Stimulated activated naive CD4-positive, alpha-beta T cell (primary cell): Measurements from ENCODE around the gene TTC7B.

Source experiments
- DNase-seq, 6 experiments: peaks; one replicate each; lab custom pipeline; 2025; lab: John Stamatoyannopoulos, UW

TTC7B gene

DNA sequence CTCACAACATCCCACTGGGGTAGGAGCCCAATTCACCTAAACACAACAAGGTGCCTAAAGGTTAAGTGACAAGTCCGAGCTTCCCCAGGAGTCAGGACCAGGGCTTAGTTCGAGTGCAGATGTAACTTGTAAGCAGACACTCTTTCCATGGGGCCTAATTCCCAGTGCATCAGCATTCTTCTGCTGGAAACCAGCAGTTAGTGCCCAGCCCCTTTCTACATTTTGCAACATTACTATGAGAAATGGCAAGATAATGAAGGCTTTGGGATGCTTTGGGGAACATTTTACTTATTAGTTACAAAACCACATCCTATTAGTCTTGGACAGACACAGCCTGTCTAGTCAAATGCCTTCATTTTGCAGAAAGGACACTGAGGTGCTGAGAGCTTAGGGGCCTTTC is 239.6 kb downstream of the TTC7B start:
- no peak for DNase-seq

DNA sequence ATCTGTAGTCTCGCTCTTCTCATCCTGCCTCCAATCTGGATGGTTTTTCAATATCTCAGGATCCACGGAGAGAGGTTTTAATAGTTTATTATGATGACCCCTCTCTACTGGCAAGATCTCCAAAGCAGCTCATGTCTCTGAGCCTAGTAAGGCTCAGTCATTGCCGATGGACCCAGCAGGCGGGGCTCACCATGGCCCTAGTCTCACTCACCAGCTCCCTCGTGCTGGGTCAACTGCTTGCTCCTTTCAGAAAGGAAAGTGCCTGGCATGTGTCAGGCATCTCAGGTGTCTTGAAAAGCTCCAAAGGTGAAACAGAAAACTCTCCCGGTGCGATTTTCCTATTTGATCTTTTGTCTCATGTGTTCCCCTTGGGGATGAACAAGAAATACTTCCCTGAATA is 240.4 kb downstream of the TTC7B start:
- no peak for DNase-seq

DNA sequence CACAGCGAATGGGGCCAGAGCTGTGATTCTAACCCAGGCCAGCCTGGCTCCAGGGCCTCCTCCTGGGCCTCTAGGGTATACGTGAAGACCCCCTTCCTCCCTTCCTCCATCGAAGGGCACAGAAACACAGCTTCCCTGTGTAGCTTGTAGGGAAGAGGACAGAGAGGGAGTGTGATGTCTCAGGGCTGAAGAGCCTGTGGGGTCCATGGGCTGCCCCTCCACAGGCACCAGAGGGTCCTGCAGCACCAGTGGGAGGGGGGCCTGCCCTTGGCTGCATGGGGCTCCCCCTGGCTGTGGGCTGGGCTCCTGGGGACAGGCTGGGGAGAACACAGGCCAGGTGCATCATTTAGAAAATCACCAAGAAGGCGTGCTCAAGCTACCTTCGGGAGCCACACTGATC is 240.9 kb downstream of the TTC7B start:
- DNase-seq = no peak

DNA sequence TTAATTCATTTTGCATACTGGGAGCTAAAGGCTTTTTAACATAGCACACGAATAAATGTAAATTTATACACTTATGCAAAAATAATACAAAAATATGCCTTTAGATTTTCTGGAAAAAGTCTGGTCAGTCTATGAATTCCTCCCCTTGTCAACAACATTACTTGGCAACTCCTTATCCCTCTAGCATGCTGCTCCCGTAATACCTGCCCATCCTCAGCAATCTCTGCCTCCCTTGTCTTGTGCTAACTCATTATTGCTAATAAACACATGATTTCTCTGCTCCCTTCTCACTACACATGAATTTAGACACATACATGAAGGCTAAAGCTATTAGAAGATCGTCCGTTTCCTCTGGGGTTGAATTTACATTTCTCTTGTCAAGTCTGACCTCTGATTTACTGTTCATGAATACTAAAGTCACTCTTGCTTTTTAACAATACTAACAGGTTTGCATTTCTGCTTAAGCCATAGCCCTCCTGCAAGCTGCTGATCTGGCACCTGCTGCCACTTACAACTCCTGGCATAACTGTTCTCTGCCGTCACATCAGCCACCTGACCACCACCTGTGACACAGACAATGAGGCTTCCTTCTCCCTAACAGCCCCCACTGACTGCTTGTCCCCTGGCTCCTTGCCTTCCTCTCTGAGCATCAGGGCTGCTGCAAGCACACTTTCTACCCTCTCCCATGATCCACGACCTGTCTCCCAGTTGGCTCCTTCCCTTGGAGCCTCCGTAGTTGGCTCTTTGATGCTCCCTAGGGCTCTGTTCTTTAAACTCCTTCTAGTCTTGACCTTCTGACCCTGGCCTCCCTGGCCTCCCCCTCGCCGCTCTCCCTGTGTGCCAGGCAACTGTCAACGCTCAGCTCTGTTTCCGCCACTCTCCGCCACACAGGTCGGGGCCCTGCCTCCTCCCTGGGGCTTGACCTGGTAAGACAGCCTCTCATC is 241.8 kb downstream of the TTC7B start:
- no peak for DNase-seq

DNA sequence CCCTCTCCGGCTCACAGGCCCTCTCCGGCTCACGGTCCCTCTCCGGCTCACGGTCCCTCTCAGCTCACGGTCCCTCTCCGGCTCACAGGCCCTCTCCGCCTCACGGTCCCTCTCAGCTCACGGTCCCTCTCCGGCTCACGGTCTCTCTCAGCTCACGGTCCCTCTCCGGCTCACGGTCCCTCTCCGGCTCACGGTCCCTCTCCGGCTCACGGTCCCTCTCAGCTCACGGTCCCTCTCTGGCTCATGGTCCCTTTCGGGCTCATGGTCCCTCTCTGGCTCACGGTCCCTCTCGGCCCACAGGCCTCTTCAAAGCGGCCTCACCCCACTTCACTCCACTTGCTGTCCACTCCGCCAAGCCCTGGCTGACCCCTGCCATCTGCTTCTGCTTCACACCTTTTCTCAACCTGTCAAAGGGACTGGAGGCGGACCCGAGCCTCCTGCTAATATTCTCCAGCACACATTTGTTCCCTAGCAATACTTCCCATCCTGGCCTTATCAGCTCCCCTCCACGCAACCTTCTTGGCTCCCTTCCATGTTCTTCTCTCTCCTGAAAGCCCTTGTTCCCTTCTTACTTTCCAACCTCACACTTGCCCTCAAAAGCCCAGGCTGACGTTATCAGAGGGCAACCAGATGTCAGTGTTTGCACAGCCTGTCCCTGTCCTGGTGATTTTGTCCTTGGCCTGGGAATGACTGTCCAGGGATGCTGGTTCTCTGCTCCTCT is 242.7 kb downstream of the TTC7B start:
- no peak for DNase-seq

DNA sequence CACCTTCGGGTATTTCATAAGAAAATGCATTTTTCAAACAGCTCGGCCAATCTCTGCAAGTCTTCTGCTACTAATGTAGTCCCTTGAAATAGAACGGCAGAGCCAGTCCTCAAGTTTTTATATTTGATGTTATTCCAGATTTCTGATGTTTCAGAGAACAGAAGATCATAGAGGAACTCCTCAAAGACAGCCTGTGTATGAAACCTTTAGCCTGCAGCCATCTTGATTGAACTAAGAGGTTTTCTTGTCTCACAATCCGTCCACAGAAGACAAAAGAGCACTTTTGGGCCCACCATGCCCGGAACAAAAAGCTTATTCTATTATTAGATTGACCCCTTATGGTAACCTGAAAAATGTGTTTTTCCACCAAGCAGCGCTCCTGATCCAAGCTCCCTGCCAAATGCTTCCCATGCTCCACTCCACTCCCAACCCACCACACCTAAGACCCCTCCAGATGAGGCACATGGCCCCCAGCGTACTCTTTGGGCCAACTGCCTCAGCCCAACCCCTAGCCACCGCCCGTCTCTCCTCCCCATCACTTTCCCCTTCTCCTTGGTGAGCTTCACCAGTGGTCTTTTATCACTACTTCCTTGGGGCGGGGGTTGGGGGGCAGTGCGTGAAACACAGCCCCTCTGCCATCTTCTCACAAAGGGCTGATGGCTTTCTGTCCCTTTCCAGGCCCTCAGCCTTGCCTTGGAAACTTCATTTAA is 243.6 kb downstream of the TTC7B start:
- no peak for DNase-seq

DNA sequence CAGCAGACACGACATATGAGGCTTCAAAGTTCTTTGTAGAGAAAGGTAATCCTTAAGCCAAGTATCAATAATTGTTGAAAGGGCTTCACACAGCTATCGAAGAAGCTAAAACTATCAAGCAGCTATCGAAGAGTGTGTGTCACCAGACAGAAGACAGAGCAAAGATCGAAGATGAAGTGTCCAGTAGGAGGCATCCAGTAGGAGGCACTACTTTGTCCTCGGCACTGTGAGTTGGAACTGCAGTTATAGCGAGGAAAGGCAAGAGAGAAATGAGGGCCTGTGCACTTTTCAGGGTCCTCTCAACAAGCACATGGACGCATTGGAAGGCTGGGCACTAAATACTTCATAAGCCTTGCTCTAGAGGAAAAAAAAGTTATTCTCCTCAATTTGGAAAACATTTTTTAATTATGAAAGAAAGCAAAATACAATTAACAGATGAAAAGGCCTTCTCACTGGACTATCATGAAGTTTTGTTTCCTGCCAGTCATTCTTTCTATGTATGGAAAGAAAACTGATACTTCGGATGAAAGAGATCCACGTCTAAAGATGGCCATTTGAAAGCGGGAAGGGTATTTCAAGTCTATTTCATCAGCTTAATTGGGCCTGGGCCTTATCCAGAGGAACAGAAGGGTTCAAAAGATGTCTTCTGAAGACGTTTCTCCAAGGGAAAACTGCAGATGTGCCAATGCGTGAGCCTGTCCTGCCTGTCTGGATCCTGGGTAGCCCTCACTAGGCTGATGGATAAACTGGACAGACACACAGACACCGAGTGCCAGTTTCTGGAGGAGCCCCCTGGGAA is 244.9 kb downstream of the TTC7B start:
- DNase-seq = no peak

DNA sequence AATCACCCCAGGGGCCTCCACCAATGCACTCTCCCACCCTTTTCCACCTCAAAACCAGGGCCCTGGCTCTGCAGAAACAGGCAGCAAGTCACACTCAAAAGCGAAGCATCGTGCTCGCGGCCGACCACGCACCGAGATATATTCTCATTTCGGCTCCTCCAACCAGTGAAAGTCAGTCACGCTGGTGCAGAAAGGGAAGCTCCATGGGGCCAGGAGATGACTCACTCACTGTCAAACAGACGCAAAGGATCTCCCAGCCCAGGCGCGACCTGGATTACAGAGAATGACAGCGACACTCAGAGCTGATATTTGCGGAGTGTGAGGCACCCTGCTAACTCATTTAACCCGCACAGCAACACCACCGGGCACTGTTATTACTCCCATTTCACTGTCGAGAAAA is 245.8 kb downstream of the TTC7B start:
- DNase-seq = no peak

DNA sequence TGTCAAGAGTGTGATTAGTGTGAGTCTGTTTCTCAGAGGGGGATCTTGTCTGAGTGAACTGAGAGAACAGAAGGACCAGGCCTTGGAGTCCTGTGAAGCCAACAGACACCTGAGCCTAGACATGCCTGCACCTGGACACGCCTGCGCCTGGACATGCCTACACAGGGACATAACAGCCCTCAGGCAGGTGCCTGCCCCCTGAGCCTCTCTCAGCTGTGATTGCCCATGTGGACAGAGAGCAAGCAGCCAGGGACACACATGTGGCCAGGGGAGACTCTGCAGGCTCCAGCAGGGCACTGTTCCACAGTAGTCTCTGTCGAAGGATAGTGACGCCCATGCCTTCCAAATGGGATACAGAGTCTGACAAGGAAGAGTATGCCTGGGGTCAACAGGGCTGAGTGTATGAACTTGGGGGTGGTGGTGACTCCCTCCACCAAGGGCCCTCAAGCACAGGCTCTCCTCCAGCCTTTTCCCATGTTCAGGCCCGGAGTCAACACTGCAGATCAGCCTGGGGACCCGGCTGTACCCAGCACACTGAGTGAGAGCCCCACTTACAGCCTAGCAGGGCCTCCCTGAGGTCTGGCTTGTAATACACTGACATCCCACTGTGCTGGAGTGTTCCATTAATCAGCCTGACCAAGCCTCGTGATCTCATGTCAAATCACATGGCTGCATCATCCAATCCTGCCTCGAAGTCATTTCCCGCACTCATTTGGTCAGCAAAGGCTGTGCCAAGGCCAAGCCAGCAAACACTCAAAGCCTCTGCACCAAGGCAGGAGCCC is 246.4 kb downstream of the TTC7B start:
- DNase-seq = no peak

DNA sequence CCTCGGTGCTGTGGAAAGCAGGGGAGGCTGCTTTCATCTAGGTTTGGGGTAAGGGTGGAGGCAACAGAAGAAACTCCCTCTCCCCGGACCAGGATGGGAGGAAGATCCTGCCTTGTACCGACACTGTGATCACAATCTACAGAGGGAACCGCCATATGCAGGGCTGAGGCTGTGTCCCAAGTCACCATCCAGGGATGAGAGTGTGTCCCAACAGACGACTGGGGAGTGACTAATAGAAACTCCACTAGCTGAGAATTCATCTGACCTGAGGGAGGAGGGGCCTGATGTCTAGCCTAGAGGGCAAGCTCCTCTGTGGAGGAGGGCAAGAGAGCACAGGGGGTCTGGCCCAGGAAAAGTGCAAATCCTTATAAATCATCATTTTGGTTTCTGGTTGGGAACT is 247.0 kb downstream of the TTC7B start:
- no peak for DNase-seq

DNA sequence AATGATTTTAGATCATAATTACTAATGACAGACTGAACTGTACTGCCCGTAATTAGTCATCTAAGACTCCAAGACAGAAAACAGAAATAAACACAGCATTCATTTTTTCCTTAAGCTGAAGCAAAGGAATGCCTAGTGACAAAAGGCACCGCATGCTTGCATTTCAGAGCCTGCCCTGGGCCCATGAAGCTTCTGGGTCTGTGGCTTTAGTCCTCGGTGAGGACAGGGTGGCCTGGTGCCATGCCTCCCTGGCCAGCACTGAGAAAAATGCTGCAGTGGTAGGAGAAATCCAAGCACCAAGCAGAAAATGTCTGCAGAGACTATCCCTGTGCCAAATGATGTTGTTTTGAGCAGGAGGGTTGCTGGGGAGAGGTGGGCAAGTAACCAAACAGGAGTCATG is 247.8 kb downstream of the TTC7B start:
- DNase-seq = no peak

DNA sequence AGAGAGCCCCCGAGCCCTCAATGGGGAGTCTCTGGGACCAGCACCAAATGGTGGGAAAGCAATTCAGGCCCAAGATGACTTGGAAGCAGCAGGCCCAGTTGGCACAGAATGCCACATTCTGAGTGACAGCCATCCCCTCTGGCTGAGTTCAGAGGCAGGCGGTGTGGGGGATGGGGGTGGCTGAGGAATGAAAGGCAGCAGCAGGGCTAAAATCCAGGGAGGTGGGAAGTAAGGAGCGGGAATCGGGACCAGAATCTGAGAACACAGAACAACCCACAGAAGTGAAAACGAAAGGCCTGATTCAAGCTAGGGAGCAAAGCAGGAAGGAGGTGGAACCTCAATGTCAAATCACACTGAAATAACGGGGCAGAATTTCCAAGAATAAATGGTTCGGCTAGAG is 248.2 kb downstream of the TTC7B start:
- no peak for DNase-seq

DNA sequence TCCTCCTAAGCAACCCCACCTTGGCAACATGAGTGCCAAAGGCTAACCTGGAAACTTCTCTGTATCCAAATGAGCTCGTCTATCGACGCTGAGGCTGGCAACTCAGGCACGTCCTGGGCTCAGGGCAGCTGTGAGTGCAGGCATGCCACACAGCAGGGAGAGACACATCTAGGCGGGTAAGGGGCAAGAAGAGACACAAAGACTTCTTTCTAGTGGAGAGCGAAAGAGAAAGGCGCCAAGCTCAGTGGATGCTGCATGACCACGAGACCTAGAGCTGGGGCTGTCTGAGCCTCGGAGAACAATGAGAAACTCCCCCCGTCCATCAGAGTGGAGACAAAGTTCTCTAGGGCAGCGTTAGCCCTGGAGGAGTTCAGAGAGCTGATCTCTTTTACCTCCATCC is 249.0 kb downstream of the TTC7B start:
- no peak for DNase-seq

DNA sequence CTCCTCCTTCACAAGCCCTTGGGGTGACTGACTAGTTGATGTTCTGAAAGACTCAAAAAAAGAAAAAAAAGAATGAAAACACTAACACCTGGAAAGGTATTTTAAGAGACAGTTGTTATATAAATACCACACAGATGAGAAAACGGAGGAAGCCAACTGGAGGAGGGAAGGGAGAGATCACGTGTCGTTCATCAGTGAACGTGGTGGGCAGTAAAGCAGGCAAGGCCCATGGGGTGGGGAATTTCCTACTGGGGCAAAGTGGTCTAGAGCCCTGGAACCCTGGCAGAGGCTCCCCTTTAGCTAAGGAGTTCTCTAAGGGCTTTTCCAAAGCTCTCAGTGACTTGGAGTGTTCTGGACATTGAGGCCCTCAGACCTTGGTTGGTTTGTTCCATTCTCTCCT is 249.7 kb downstream of the TTC7B start:
- DNase-seq = no peak

DNA sequence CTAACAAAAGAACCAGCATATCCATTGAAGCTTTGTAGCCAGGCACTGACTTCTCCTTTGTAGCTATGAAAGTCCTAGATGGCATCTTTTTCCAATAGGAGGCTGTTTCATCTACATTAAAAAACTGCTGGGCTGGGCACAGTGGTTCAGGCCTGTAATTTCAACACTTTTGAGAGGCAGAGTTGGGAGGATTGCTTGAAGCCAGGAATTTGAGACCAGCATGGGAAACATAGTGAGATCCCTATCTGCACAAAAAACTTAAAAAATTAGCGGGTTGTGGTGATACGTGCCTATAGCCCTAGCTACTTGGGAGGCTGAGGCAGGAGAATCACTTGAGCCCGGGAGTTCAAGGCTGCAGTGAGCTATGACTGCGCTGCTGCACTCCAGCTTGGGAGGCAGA is 251.7 kb downstream of the TTC7B start:
- no peak for DNase-seq

DNA sequence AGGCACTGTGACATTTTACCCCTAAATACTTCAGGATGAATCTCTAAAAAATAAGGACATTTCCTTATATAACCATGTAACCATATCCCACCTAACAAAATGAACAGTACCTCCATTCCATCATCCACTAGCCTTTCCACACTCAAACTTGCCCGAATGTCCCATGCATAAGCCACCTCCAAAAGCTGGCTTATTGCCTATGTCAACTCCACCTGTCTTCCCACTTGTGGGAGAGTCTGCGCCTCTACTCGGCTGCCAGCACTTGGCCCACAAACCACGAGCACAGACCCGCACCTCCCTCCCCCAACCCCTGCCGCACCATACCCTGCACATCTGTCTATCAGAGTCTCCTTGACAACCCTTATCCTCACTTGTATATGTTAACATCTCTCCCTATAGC is 253.6 kb downstream of the TTC7B start:
- DNase-seq = no peak

DNA sequence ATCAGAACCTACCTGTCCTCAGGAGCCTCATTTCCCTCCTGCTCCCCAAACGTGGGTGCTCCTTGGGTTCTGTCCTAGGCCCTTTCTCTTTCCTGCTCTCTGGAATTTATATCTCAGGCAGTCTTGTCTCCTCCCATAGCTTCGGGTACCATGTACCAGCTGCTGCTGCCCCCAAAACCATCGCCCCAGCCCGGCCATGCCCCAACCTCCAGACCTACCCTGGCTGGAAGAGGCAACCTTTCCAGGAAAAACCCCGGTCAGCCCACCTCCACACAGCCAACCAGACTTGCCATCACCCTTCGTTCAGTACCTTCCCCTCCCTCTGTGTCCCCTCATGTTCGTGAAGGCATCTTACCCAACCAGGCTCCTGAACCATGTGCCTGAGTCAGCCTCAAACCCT is 254.3 kb downstream of the TTC7B start:
- no peak for DNase-seq

DNA sequence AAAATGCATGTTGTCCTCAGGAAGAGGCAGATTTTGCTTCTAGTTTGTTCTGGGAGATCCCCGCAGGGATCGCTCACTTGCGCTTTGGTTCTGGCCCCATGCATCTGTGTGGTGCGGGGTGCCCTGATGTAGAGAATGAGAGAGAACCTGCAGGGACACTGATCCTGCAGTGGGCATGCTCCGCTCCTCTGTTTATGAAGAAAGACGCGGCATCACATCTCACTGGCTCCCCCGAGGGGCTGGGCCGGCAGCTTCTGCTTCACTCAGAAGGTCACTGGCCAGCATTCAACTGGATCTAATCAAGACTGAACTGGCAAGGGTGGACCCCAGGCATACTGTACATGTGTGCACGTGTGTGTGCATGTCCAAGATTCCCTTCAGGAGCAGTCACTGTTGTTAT is 255.2 kb downstream of the TTC7B start:
- DNase-seq = no peak

DNA sequence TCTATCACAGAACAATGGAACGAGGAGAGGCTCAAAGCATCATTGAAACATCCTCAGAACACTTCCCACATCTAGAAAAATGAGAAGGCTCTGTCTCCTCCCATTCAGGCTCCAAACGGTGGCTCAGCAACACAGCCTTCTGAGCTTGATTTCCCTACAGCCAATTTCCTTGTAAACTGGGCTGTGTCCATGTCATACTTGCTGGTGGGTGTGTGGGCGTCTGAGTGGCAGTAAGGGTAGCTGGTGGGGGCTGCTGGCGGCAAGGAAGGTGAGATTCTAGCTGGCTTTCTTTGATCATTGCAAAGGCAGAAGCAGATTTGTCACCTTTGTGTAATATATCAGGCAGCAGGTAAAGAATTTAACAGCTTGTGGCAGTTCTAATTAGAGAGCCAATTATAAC is 255.7 kb downstream of the TTC7B start:
- DNase-seq = no peak

DNA sequence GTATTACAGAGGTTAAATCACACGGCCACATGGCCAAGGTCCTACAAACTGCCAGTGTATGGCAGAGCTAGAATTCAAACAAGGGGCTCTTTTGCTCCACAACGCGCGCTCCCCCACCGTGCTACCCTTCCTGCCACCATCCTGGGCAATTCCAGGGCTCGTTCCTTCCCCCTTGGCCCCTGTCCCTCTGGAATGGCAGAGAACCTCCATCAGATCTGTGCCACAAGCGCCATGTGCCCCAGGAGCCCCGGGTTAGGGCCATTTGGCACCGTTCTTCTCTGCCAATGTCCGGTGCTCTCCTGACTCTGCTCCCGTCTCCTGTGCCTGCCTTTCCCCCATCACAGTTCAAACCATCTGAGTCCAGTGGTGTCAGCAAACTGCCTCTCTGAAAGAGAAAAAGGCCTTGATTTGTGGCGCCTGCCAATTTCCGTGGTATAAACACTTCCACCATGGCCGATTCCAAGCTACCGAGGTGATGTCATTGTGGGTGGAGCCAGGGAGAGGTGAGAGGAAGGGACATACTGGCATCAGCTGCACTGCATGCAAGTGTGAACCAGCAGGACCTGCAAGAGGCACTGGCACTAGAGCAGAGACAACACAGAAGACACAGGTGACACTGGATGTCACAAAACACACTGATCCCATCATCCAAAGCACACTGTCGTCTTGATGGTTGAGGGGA is 256.3 kb downstream of the TTC7B start:
- DNase-seq = no peak
